HG02759 (cell line): ENCODE data around the gene BLM.
"Not testable (repeated sequence)": the region's sequence is repeated elsewhere in the genome, so short reads cannot be mapped to it uniquely, and the experiment has no call there.

Source experiments
- ATAC-seq: cut with Tn5 transposase; IDR thresholded peaks from one replicate; pipeline ENCODE4 v1.9.1; 2021; ENCODE audit warnings: mild to moderate bottlenecking, moderate library complexity; ENCODE audit not compliant: unreplicated experiment

The BLM gene

DNA sequence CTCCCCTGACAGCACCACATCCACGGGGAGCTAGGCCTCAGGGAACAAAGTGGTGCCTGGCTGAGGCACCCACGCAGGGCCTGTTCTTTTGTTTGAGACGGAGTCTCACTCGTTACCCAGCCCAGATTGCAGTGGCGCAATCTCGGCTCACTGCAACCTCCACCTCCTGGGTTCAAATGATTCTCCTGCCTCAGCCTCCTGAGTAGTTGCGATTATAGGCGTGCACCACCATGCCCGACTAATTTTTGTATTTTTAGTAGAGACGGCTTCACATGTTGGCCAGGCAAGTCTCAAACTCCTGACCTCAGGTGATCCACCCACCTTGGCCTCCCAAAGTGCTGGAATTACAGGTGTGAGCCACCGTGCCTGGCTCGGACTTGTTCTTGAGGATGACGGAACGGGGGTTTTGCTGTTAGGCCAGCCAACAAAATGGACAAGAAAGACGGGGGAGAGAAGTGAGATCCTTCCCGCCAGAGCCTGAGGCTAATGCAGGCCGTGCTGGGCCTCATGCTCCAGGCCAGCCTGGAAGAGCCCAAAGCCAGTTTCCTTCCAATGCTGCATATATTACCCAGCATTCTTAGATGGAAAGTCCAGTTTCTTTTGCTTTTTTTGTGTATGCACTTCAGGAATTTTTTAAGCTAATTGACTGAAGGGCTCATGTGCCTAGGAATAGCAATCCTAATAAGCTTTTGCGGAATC is 123.2 kb downstream of the BLM start:
- ATAC-seq, result no peak

DNA sequence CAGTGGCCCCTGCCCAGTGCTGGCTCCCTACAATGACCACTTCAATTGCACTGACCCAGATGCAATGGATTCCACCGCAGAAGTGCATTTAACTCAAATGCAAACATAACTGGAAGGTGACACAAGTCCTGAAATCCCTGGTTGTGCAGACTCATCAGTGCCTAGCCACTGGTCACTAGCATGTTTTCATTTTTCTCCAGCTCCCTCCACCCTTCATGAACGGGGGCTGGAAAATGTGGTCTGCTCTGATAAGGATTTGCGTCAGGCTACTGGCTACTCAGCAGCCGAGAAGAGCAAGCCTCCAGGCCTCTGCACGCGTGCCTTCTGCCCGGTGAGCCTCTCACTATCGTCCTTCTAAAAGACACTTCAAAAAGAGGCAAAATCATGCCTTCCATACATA is 123.8 kb downstream of the BLM start:
- ATAC-seq, result no peak

DNA sequence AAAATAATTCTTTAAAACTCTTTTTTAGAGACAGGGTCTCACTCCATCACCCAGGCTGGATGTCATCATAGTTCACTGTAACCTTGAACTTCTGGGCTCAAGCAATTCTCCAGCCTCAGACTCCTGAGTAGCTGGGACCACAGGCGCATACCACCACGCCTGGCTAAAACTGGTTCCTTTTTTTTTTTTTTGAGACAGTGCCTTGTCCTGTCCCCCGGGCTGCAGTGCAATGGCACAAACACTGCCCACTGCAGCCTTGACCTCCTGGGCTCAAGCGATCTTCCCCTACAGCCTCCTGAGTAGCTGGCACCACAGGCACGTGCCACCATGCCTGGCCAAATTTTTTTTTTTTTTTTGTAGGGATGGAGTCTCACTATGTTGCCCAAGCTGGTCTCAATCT is 127.5 kb downstream of the BLM start:
- peak; percentile 11 for ATAC-seq

DNA sequence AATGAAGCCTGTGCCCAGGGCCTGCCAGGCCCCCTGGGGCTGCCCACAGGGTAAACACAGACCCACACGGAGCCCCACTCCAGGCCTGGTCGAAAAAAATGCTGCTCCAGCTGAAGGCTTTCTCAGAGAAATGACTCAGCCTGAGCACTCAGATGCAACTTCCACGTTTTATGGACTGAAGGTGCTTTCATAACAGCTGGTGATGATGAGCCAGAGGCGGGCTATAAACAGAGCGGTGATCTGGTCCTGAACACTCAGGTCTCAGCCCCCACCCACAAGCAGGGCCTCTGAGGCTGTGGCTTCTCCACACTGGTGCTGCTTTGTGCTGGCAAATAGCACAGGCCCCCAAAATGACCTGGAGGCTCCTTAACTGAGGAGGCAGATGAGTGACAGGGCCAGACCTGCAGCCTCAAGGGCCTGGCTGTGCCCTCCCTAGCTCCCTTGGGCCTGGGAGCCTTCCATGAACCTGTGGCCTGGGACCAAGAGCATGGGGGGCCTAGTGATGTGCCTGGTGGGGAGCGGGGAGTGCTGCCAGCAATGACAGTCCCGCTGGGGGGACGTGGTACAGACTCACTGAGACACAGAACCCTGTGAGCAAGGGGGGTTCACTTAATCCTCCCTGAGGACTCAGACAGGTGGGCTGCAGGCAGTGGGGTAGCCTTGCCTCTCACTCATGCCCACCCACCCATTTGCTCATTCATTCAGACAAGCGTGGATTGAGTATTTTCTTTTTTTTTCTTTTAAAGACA is 128.2 kb downstream of the BLM start:
- ATAC-seq, result peak; percentile 95

DNA sequence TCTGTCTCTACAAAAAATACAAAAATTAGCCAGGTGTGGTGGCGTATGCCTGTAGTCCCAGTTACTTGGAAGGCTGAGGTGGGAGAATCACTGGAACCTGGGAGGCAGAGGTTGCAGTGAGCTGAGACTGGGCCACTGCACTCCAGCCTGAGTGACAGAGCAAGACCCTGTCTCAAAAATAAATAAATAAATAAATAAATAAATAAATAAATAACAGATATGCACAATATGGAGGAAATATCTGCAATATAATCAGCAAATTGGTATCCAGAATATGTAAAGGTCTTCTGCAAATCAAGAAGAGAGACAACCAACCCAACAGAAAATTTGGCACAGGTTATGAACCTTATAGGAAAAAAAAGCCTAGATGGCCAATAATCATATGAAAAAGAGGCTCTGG is 132.3 kb downstream of the BLM start:
- not testable (repeated sequence) for ATAC-seq

- no peak for ATAC-seq
Measured at GRCh38 chr15:90851114-90851513, 134.0 kb downstream of the BLM start.

- no peak for ATAC-seq
Measured at GRCh38 chr15:90851940-90852339, 134.8 kb downstream of the BLM start.

- no peak for ATAC-seq
Measured at GRCh38 chr15:90855139-90855538, 138.0 kb downstream of the BLM start.

DNA sequence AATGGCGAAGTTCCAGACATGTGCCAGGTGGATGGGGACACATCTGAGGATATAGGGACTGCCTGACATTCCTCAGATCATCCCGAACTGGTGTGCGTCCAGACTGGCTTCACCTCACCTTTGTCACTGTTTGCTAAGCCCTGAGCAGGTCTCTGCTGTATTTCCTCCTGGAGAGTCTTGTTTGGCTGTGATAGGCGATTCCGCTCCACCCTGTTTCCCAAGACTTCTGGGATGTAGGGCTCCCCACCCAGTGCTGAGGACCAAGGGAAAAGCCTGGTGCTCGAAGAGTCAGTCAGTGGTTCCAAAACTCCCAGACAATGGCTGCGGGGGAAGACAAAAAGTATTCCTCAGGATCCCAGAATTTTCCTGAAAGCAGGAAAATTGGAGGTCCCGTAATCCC is 140.2 kb downstream of the BLM start:
- no peak for ATAC-seq

DNA sequence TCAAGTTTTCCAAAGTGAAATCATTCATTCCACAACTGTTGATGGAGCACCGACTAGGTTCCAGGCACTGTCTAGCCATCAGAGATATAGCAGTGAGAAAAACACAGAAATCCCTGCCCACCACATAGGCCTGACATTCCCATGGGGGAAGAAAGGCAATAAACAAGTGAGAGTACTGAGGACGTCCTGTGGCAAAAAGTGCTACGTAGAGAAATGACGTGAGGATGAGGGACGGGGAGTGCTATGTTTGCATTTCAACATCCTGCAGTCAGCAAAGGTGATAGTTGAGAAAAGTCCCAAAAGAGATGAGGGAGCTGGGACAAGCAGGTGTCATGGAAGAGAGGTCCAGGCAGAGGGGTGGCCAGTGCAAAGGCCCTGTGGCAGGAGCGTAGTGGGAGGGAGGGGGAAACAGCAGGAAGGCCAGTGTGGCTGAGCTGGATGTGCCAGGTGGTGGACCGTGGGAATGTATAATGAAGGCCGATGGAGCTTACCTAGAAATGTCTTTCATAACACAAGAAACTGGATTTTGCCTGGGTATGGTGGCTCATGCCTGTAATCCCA is 140.8 kb downstream of the BLM start:
- ATAC-seq, result no peak

DNA sequence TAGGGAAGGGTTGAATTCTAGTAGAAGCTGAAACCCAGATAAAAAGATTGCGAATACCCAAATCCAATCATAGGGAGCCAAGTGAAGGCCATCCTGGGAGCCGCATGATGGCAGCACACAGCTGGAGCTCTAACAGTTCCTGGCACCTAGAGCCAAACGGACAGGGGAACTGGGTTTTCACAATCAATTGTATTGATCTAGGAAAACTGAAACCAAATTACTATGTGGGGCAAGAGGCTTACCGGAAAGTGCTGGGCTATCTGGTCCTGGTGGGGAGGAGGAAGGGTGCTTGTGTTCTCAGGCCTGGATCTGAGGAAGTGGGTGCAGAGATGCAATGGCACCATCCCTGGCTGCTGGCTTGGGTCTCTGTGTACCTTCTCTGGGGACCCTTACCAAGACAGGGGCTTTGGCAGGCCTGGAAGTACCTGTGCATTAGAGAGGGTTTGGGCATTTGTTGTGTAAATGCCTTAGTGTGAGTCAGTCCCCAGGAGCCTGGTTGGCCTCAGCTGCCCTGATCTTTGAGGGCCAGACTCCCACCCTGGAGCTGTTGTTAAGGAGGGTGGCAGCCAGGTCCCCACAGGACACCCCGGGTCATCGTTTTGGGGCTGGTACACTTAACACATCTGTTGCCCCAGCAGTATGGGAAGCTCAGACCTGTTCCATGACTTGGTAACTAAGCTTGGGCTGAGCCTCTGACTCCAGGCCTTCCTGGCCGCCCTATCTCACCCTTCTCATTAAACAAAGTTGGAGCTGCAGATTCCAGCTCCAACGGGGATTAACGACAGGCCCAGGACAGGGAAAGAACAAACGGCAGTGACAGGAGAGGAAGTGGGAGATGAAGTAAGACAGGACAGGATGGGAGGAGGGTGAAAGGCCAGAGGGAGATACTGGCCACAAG is 142.3 kb downstream of the BLM start:
- ATAC-seq, result no peak

GRCh38 chr15:90860450-90860849 is 143.3 kb downstream of the BLM start:
- ATAC-seq, result no peak

DNA sequence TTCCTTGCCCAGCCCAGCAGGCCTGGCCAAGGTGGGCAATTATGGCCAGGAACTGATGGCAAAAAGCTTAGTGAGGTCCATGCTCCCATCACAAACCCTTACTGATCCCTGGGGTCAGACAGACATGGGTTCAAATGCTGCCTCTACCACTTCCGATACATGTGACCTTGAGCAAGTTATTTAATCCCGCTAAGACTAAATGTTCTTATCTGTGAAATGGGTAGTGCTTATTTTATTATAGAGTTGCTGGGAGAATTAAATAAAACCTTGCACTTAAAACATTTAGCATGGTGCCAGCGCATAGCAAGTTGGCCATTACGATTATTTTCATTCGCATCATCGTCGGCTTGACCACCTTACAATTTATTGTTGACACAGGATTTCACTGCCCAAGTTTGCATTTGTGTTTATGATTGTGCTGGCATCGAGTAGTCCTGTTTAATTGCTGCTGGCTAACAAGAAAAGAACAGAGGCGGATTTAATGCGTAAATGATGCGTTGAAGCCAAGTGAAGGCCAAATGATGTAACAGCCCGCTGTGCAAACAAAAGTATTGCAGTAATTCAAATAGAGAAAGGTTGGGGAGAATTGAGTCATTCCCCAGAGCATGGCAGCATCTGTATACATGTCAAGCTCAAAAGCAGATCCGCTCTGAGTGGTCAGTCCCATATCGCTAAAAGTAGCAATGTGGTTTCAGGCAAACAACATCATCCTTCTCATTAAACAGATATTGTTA is 144.0 kb downstream of the BLM start:
- ATAC-seq, result no peak

- ATAC-seq, result no peak
Measured at GRCh38 chr15:90862487-90862886, 145.3 kb downstream of the BLM start.

DNA sequence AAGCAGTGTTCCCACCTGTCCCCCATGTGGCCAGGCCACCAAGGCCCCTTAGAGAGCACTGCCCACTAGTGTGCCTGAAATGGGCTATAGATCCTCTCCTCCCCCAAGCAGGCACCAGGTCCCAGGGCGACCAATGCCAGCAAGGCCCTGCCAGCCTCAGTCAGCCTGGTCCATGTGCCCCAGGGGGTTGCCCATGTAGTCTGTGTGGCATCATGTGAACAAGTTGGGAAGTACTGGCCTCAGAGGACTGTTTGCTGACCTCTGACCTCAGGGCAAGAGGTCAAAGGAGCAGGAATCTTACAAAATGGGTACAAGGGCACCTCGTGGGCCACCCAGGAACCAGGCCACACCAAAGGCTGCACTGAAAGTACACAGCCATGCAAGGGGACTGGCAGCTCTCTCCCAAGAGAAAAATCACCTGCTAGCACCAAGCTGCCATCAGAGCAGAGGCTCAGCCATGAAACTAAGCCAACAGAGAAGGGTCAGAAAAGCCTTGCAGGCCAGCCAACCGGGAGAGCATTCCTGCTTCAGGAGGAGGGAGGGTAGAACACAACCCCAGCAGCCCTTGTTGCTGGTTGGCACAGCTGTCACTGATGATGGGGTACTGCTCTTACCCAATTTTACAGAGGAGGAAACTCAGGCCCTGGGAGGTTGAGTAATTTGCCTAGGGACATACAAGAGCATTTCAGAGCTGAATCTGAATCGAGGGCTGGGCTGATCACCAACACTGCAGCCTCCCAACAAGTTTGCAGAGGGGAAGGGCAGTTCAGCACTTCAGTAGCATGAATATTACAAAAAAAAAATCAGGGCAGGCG is 146.0 kb downstream of the BLM start:
- no peak for ATAC-seq

- ATAC-seq, result no peak
Measured at GRCh38 chr15:90863987-90864386, 146.8 kb downstream of the BLM start.

DNA sequence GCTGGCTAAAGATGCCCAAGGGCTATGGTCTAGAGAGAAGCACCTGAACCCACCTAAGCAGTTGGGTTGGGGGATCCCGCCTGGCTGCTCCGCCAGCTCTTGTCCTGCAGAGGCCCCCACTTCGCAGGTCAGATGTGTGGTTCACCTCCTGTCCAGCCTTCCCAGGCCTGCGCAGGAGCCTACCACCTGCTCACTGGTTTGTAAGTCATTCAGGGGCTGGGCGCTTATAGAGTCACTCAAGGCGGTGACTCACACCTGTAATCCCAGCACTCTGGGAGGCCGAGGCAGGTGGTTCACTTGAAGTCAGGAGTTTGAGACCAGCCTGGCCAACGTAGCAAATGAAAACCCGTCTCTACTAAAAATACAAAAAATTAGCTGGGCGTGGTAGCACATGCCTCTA is 147.4 kb downstream of the BLM start:
- no peak for ATAC-seq

GRCh38 chr15:90865702-90866101 is 148.6 kb downstream of the BLM start:
- ATAC-seq, result no peak
